Mucosa of rectum (tissue), 2 donors: Measurements from ENCODE around the gene RNPS1.

Source experiments
- H3K27ac ChIP-seq, 2 donors: one replicate each; pipeline ENCODE4 v1.7.0; 2013; ENCODE audit warnings: inconsistent platforms in 2 of 2, low read depth in 2 of 2, low read length in 2 of 2
- H3K27me3 ChIP-seq, 2 donors: one replicate each; pipeline ENCODE4 v1.7.0; 2013; ENCODE audit warnings: low read length in 2 of 2; ENCODE audit not compliant: control insufficient read depth in 2 of 2, insufficient read depth in 2 of 2
- H3K36me3 ChIP-seq, 2 donors: one replicate each; pipeline ENCODE4 v1.7.0; 2013; ENCODE audit warnings: low read length in 2 of 2; ENCODE audit not compliant: control insufficient read depth in 2 of 2, insufficient read depth in 2 of 2
- H3K4me1 ChIP-seq, 2 donors: one replicate each; pipeline ENCODE4 v1.7.0; 2013; ENCODE audit warnings: low read length in 2 of 2, mild to moderate bottlenecking in 1 of 2; ENCODE audit not compliant: control insufficient read depth in 2 of 2, insufficient read depth in 2 of 2
- H3K4me3 ChIP-seq, 2 donors: one replicate each; pipeline ENCODE4 v1.7.0; 2013; ENCODE audit warnings: low read length in 2 of 2
- H3K9ac ChIP-seq, 2 donors: one replicate each; pipeline ENCODE4 v1.7.0; 2013; ENCODE audit warnings: low read length in 2 of 2, low read depth in 1 of 2, mild to moderate bottlenecking in 1 of 2
- H3K9me3 ChIP-seq, 2 donors: one replicate each; pipeline ENCODE4 v1.7.0; 2013; ENCODE audit warnings: low read length in 2 of 2; ENCODE audit not compliant: control insufficient read depth in 2 of 2
- donor health status: healthy.
- donor health status: Normal muscosa, but diverticular disease.

The RNPS1 gene

GRCh38 chr16:2213817-2214718, 53.9 kb downstream of the RNPS1 start:
- peak overlapping the region; percentile 79 to 86 for H3K4me3 ChIP-seq
- H3K36me3 ChIP-seq: peaks cover 4 to 5% of the 10 kb centered on the region in 2 donors
- H3K4me1 ChIP-seq: peaks cover 18 to 22% of the 10 kb centered on the region in 2 donors
- H3K27me3 ChIP-seq: no peaks in the 10 kb centered on the region
- peak overlapping the region; percentile 79 to 85 for H3K9ac ChIP-seq
- H3K27ac ChIP-seq: peak overlapping the region; percentile 78 to 85
- H3K9me3 ChIP-seq: no peaks in the 10 kb centered on the region

- Histone ChIP-seq H3K9me3 (no peaks in the 10 kb centered on the region), H3K4me1 (peaks cover 18 to 22% of the 10 kb centered on the region in 2 donors), H3K27ac (no peak overlapping the region), H3K27me3 (no peaks in the 10 kb centered on the region), H3K36me3 (peaks cover 11 to 12% of the 10 kb centered on the region in 2 donors), H3K9ac (peak overlapping the region in 1 of 2 donors; percentile 72), H3K4me3 (peak overlapping the region in 1 of 2 donors; percentile 79)
Measured at GRCh38 chr16:2212362-2213324, 55.3 kb downstream of the RNPS1 start.

GRCh38 chr16:2211923-2212347, 56.0 kb downstream of the RNPS1 start:
- Histone ChIP-seq H3K27me3 (no peaks in the 10 kb centered on the region), H3K36me3 (peaks cover 11 to 19% of the 10 kb centered on the region in 2 donors), H3K4me3 (no peak overlapping the region), H3K9me3 (no peaks in the 10 kb centered on the region), H3K27ac (no peak overlapping the region), H3K4me1 (peaks cover 18 to 22% of the 10 kb centered on the region in 2 donors), H3K9ac (no peak overlapping the region)

- Histone ChIP-seq H3K4me3 (no peak within 1 kb of the TSS), H3K9ac (no peak within 1 kb of the TSS), H3K27ac (no peak within 1 kb of the TSS), H3K4me1 (peaks cover 25 to 31% of the 10 kb centered on the region in 2 donors), H3K27me3 (no peaks in the 10 kb centered on the region), H3K9me3 (no peaks in the 10 kb centered on the region), H3K36me3 (peaks cover 11 to 19% of the 10 kb centered on the region in 2 donors)
Measured at GRCh38 chr16:2210386-2211365, 57.2 kb downstream of the RNPS1 start, which contains the start of gene BRICD5. TSS of gene BRICD5 (minus strand) at chr16:2210863. CDS start at chr16:2210833, 30 bp downstream.

GRCh38 chr16:2210009-2210332, 58.0 kb downstream of the RNPS1 start:
- peaks cover 26 to 29% of the 10 kb centered on the region in 2 donors for H3K4me1 ChIP-seq

GRCh38 chr16:2209258-2210008, 58.5 kb downstream of the RNPS1 start:
- Histone ChIP-seq H3K9ac (no peak overlapping the region), H3K36me3 (peaks cover 11 to 19% of the 10 kb centered on the region in 2 donors), H3K4me1 (peaks cover 31 to 32% of the 10 kb centered on the region in 2 donors), H3K9me3 (no peaks in the 10 kb centered on the region), H3K27ac (no peak overlapping the region), H3K4me3 (no peak overlapping the region), H3K27me3 (no peaks in the 10 kb centered on the region)

More at GRCh38 chr16:2210009-2210332, 58.0 kb downstream of the RNPS1 start:
- Histone ChIP-seq H3K9me3 (no peaks in the 10 kb centered on the region), H3K36me3 (peaks cover 11 to 19% of the 10 kb centered on the region in 2 donors), H3K27me3 (no peaks in the 10 kb centered on the region), H3K27ac (no peak overlapping the region), H3K4me3 (no peak overlapping the region), H3K9ac (no peak overlapping the region)

GRCh38 chr16:2208772-2209171, 59.2 kb downstream of the RNPS1 start:
- H3K9me3 ChIP-seq: no peaks in the 10 kb centered on the region
- H3K36me3 ChIP-seq: peaks cover 11 to 19% of the 10 kb centered on the region in 2 donors
- peaks cover 31% of the 10 kb centered on the region in 2 donors for H3K4me1 ChIP-seq

GRCh38 chr16:2208308-2208707, 59.6 kb downstream of the RNPS1 start:
- Histone ChIP-seq H3K9ac (no peak overlapping the region), H3K4me1 (peaks cover 26% of the 10 kb centered on the region in 2 donors), H3K4me3 (no peak overlapping the region), H3K9me3 (no peaks in the 10 kb centered on the region), H3K36me3 (peaks cover 11 to 19% of the 10 kb centered on the region in 2 donors), H3K27me3 (no peaks in the 10 kb centered on the region), H3K27ac (no peak overlapping the region)

More at GRCh38 chr16:2208772-2209171, 59.2 kb downstream of the RNPS1 start:
- Histone ChIP-seq H3K27ac (no peak overlapping the region), H3K4me3 (no peak overlapping the region), H3K27me3 (no peaks in the 10 kb centered on the region), H3K9ac (no peak overlapping the region)
